Sigmoid colon (tissue), 7 donors: ENCODE data around the gene PON1. TPM values are rescaled to one million over a fixed set of nuclear protein-coding genes. Genes with fewer than 3 reads are reported as not detected.

ENCODE experiments used
- DNase-seq: peaks from one replicate; pipeline ENCODE4 v3.0.0-alpha.2; 2019
- H3K27ac ChIP-seq, 4 donors: fragments of 200-600 bp; sonication (generic); one replicate each; pipeline ENCODE4 v1.5.1; 2016 to 2019; ENCODE audit warnings: mild to moderate bottlenecking in 1 of 4
- H3K27me3 ChIP-seq, 3 donors: fragments of 200-600 bp; sonication (generic); one replicate each; pipeline ENCODE4 v1.5.1; 2019; ENCODE audit warnings: mild to moderate bottlenecking in 1 of 3
- H3K36me3 ChIP-seq, 4 donors: fragments of 200-600 bp; sonication (generic); one replicate each; pipeline ENCODE4 v1.5.1; 2016 to 2019
- H3K4me1 ChIP-seq, 4 donors: fragments of 200-600 bp; sonication (generic); one replicate each; pipeline ENCODE4 v1.5.1; 2017 to 2019
- H3K4me3 ChIP-seq, 4 donors: fragments of 200-600 bp; sonication (generic); one replicate each; pipeline ENCODE4 v1.5.1; 2017 to 2019; ENCODE audit warnings: mild to moderate bottlenecking in 2 of 4, moderate library complexity in 1 of 4
- H3K9me3 ChIP-seq, 4 donors: fragments of 200-600 bp in 3 of 4; sonication (generic) in 3 of 4; one replicate each; pipeline versions ENCODE4 v1.5.1 to v1.6.1; 2013 to 2019
- CTCF ChIP-seq, 4 experiments: fragments of 450-650 bp in 3 of 4; fragments of 200-600 bp in 1 of 4; IDR thresholded peaks; one replicate each; pipeline ENCODE4 v1.5.1; 2016 to 2019; ENCODE audit warnings: antibody characterized with exemption in 4 of 4, mild to moderate bottlenecking in 3 of 4, moderate library complexity in 2 of 4
- EP300 ChIP-seq, 4 donors: sonication (generic); formaldehyde crosslinking; IDR thresholded peaks; one replicate each; pipeline ENCODE4 v1.6.1; 2017; ENCODE audit warnings: antibody characterized with exemption in 4 of 4
- POLR2A ChIP-seq, 2 donors: fragments of 450-650 bp; IDR thresholded peaks; one replicate each; pipeline ENCODE4 v1.6.1; 2016; ENCODE audit warnings: antibody characterized with exemption in 2 of 2, mild to moderate bottlenecking in 2 of 2, moderate library complexity in 2 of 2
- POLR2AphosphoS5 ChIP-seq, 4 donors: sonication (generic); formaldehyde crosslinking; IDR thresholded peaks; one replicate each; pipeline ENCODE4 v1.6.1; 2017; ENCODE audit warnings: antibody characterized with exemption in 4 of 4
- WGBS, 2 donors: extraction: QIAGEN DNeasy Blood & Tissue Kit; methylation state at CpG; one replicate each; pipeline ENCODE4 v1.1.7; 2013; 5-methylcytosine and 5-hydroxymethylcytosine counted together
- intact Hi-C: fragments of 100-400 bp; cut with DNase I; formaldehyde crosslinking; loops from one replicate; pipeline ENCODE4 v1.15.1; 2023
- polyA plus RNA-seq, 3 donors: library from polyadenylated mRNA; stranded (reverse); fragments of 200-250 nt; gene quantifications; one replicate each; pipeline ENCODE4 v1.2.3, GENCODE V29; 2013
- total RNA-seq, 4 donors: library from RNA; depleted of rRNA; stranded (reverse); fragments of >200 nt; gene quantifications; one replicate each; pipeline ENCODE4 v1.1.0, GENCODE V29; 2016
- donor health status: healthy with polysubstance abuse.
- donor health status: Bipolar disorder and iron deficiency.
- donor health status: healthy.

The PON1 gene
- total and polyA plus RNA-seq, 7 donors, result 0.16 to 0.19 TPM; not detected in 5

- no peaks in the 10 kb centered on the region for H3K9me3 ChIP-seq
- no peak overlapping the region for H3K4me3 ChIP-seq
- H3K27ac ChIP-seq, result no peak overlapping the region
- H3K4me1 ChIP-seq, result no peaks in the 10 kb centered on the region
- H3K27me3 ChIP-seq, result peaks cover 0 to 7% (median 0%) of the 10 kb centered on the region in 3 donors
- WGBS, 2 donors, result 73 to 86% methylated on average over 7 of the region's 7 CpGs
- no peaks in the 10 kb centered on the region for H3K36me3 ChIP-seq
- no peak for DNase-seq
- intact Hi-C loops, result no loop called here
- no peak for TF ChIP-seq CTCF (IDR thresholded peaks at IDR 0.05)
- TF ChIP-seq EP300 (IDR thresholded peaks at IDR 0.05), result no peak
- TF ChIP-seq POLR2A (IDR thresholded peaks at IDR 0.05), result no peak
- TF ChIP-seq POLR2AphosphoS5 (IDR thresholded peaks at IDR 0.05), result no peak
Observed at GRCh38 chr7:95304990-95305389, 19.3 kb downstream of the PON1 start.

- TF ChIP-seq POLR2A (IDR thresholded peaks at IDR 0.05), result no peak
- no peak for TF ChIP-seq POLR2AphosphoS5 (IDR thresholded peaks at IDR 0.05)
- no peak for TF ChIP-seq EP300 (IDR thresholded peaks at IDR 0.05)
- no peak for TF ChIP-seq CTCF (IDR thresholded peaks at IDR 0.05)
- H3K9me3 ChIP-seq, result no peaks in the 10 kb centered on the region
- no peaks in the 10 kb centered on the region for H3K36me3 ChIP-seq
- H3K27me3 ChIP-seq, result peaks cover 0 to 7% (median 0%) of the 10 kb centered on the region in 3 donors
- no peak for DNase-seq
- no peaks in the 10 kb centered on the region for H3K4me1 ChIP-seq
- no peak overlapping the region for H3K4me3 ChIP-seq
- intact Hi-C loops, result no loop called here
- H3K27ac ChIP-seq, result no peak overlapping the region
- WGBS, 2 donors, result 79 to 82% methylated on average over 9 of the region's 9 CpGs
Observed at GRCh38 chr7:95303013-95303905, 21.1 kb downstream of the PON1 start.

GRCh38 chr7:95298091-95298490 lies 26.2 kb downstream of the PON1 start:
- H3K4me3 ChIP-seq, result no peak overlapping the region
- 91 to 95% methylated on average over 3 of the region's 3 CpGs for WGBS, 2 donors
- TF ChIP-seq POLR2A (IDR thresholded peaks at IDR 0.05) (no peak), EP300 (IDR thresholded peaks at IDR 0.05) (no peak), CTCF (IDR thresholded peaks at IDR 0.05) (no peak), POLR2AphosphoS5 (IDR thresholded peaks at IDR 0.05) (no peak)
- H3K9me3 ChIP-seq, result no peaks in the 10 kb centered on the region
- H3K27me3 ChIP-seq, result no peaks in the 10 kb centered on the region
- H3K4me1 ChIP-seq, result no peaks in the 10 kb centered on the region
- no peak for DNase-seq
- H3K27ac ChIP-seq, result no peak overlapping the region
- intact Hi-C loops, result no loop called here
- no peaks in the 10 kb centered on the region for H3K36me3 ChIP-seq

- Histone ChIP-seq H3K27me3 (no peaks in the 10 kb centered on the region), H3K36me3 (no peaks in the 10 kb centered on the region), H3K9me3 (no peaks in the 10 kb centered on the region), H3K4me1 (no peaks in the 10 kb centered on the region), H3K27ac (no peak overlapping the region), H3K4me3 (no peak overlapping the region)
- TF ChIP-seq EP300 (IDR thresholded peaks at IDR 0.05) (no peak), POLR2AphosphoS5 (IDR thresholded peaks at IDR 0.05) (no peak), CTCF (IDR thresholded peaks at IDR 0.05) (no peak), POLR2A (IDR thresholded peaks at IDR 0.05) (no peak)
- intact Hi-C loops, result no loop called here
- no peak for DNase-seq
- WGBS, 2 donors, result 76 to 79% methylated on average over 1 of the region's 1 CpG
Observed at GRCh38 chr7:95297041-95297440, 27.3 kb downstream of the PON1 start.
